ENCODE data around the gene NIPAL1.

Gene NIPAL1

DNA sequence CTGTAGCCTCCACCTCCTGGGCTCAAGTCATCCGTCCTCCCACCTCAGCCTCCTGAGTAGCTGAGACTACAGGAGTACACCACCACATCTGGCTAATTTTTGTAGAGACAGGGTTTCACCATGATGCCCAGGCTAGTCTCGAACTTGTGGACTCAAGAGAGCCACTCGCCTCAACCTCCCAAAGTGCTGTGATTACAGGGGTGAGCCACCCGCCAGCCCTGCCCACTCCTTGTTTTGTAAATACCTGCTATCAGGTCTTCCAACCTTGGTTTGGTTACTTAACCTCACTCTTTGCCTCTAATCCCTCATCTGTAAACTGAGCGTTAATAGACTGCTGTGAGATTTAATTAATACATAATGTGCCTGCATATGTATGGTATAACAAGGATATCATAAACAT lies 894 bp upstream of the NIPAL1 start:
- Histone ChIP-seq H3K27ac (ENCODE audit: low read depth, low read length) (no peak overlapping the region), H4K91ac (ENCODE audit: low read depth, low read length) (no peak overlapping the region), H3K4me1 (ENCODE audit: control insufficient read depth in 1 of 2, insufficient read depth in 2 of 2, low read length in 2 of 2) (no peaks in the 10 kb centered on the region), H3K4me2 (ENCODE audit: low read length) (no peak overlapping the region), H2BK120ac (ENCODE audit: insufficient read depth, low read length, poor library complexity) (no peak overlapping the region), H2BK12ac (ENCODE audit: low read length) (no peak overlapping the region), H3K36me3 (ENCODE audit: control insufficient read depth in 1 of 2, insufficient read depth in 2 of 2, low read length in 2 of 2) (no peaks in the 10 kb centered on the region), H4K12ac (ENCODE audit: low read depth, low read length) (no peak overlapping the region), H3K23ac (ENCODE audit: low read length) (no peak overlapping the region), H2BK5ac (ENCODE audit: low read depth, low read length, poor library complexity) (no peak overlapping the region), H2AK5ac (ENCODE audit: low read length) (no peak overlapping the region), H3K79me2 (ENCODE audit: control insufficient read depth, insufficient read depth, low read length, poor library complexity) (no peaks in the 10 kb centered on the region), H3K9me3 (ENCODE audit: insufficient read depth, low read depth, low read length) (peaks cover under 1% of the 10 kb centered on the region), H3K14ac (ENCODE audit: low read length) (no peak overlapping the region), H3K18ac (ENCODE audit: low read length) (no peak overlapping the region), H3K79me1 (ENCODE audit: low read length) (peaks cover 5% of the 10 kb centered on the region), H3K9ac (ENCODE audit: low read length) (no peak overlapping the region), H3K4ac (ENCODE audit: low read depth, low read length) (no peak overlapping the region), H4K8ac (ENCODE audit: low read depth, low read length) (no peak overlapping the region), H3K4me3 (ENCODE audit: low read depth, low read length) (no peak overlapping the region), H3K27me3 (ENCODE audit: insufficient read depth, low read length) (no peaks in the 10 kb centered on the region), H2AFZ (ENCODE audit: insufficient read depth, low read length, poor library complexity) (no peak overlapping the region)
- DNase-seq, result no peak
- no CpG with 5 or more reads among the region's 5 CpGs for WGBS (ENCODE audit: extremely low coverage, insufficient coverage, insufficient read length)

DNA sequence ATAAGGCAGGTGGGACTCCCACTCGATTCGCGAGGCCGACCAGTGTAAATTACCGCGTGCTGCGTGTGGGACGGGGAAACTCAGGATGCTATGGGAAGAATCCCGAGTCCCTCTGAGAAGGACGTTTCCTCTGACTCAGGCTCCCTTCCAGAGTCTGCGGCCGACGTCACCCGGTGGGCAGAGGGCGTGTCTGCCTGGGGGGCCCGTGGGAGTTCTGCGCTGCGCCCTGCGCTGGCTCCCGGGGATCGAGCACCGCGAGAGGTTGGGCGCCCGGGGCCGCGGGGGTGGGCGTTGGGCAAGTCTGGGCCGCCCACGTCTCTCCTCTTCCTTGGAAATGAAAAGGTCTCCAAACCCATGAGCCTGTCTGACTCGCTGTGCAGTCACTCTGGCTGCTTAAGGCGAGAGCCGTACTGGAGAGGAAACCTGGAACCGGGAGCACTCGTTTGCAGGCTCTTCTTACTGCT lies 568 bp downstream of the NIPAL1 start:
- peak overlapping the region; percentile 66 for H2BK5ac ChIP-seq (ENCODE audit: low read depth, low read length, poor library complexity)
- peak; percentile 90 to 93 for DNase-seq
- H3K27ac ChIP-seq (ENCODE audit: low read depth, low read length), result peak overlapping the region; percentile 40
- peak overlapping the region; percentile 78 for H2AFZ ChIP-seq (ENCODE audit: insufficient read depth, low read length, poor library complexity)
- no peak overlapping the region for H2BK12ac ChIP-seq (ENCODE audit: low read length)
- H3K79me2 ChIP-seq (ENCODE audit: control insufficient read depth, insufficient read depth, low read length, poor library complexity), result no peaks in the 10 kb centered on the region
- no peaks in the 10 kb centered on the region for H3K9me3 ChIP-seq (ENCODE audit: insufficient read depth, low read depth, low read length)
- H3K36me3 ChIP-seq (ENCODE audit: control insufficient read depth in 1 of 2, insufficient read depth in 2 of 2, low read length in 2 of 2), result no peaks in the 10 kb centered on the region
- H3K14ac ChIP-seq (ENCODE audit: low read length), result peak overlapping the region; percentile 50
- H4K8ac ChIP-seq (ENCODE audit: low read depth, low read length), result peak overlapping the region; percentile 41
- H3K18ac ChIP-seq (ENCODE audit: low read length), result no peak overlapping the region
- H4K12ac ChIP-seq (ENCODE audit: low read depth, low read length), result no peak overlapping the region
- peak overlapping the region; percentile 95 for H3K4me2 ChIP-seq (ENCODE audit: low read length)
- peaks cover 5% of the 10 kb centered on the region for H3K79me1 ChIP-seq (ENCODE audit: low read length)
- WGBS (ENCODE audit: extremely low coverage, insufficient coverage, insufficient read length), result no CpG with 5 or more reads among the region's 35 CpGs
- H3K4me1 ChIP-seq (ENCODE audit: control insufficient read depth in 1 of 2, insufficient read depth in 2 of 2, low read length in 2 of 2), result no peaks in the 10 kb centered on the region
- H3K4me3 ChIP-seq (ENCODE audit: low read depth, low read length), result peak overlapping the region; percentile 75
- peak overlapping the region; percentile 48 for H4K91ac ChIP-seq (ENCODE audit: low read depth, low read length)
- H3K27me3 ChIP-seq (ENCODE audit: insufficient read depth, low read length), result no peaks in the 10 kb centered on the region
- H3K4ac ChIP-seq (ENCODE audit: low read depth, low read length), result no peak overlapping the region
- H2AK5ac ChIP-seq (ENCODE audit: low read length), result no peak overlapping the region
- H3K9ac ChIP-seq (ENCODE audit: low read length), result peak overlapping the region; percentile 67
- H3K23ac ChIP-seq (ENCODE audit: low read length), result no peak overlapping the region
- peak overlapping the region; percentile 23 for H2BK120ac ChIP-seq (ENCODE audit: insufficient read depth, low read length, poor library complexity)

DNA sequence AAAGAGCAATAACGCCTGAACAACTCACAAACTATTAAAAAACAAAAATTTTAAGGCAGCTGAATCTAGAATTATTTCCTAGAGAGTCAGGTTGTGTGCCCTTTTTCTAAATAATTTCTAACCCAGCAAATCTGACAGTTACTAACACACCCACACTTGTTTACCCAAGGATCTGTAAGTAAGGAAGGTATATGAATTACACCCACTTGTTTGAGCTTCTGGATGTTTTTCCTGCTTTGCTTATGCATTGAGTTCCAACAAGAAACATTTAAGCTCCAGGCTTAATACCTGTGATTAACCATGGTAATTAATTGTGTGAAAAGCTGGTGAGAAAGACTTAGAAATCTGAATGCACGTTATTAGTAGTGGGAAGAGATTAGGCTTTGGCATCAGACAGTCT lies 1.5 kb downstream of the NIPAL1 start:
- H3K4ac ChIP-seq (ENCODE audit: low read depth, low read length), result no peak overlapping the region
- no peak overlapping the region for H2AFZ ChIP-seq (ENCODE audit: insufficient read depth, low read length, poor library complexity)
- no peak overlapping the region for H3K23ac ChIP-seq (ENCODE audit: low read length)
- no peak overlapping the region for H2AK5ac ChIP-seq (ENCODE audit: low read length)
- H3K4me3 ChIP-seq (ENCODE audit: low read depth, low read length), result no peak overlapping the region
- no peak overlapping the region for H4K8ac ChIP-seq (ENCODE audit: low read depth, low read length)
- no peak overlapping the region for H3K4me2 ChIP-seq (ENCODE audit: low read length)
- H2BK120ac ChIP-seq (ENCODE audit: insufficient read depth, low read length, poor library complexity), result no peak overlapping the region
- no peaks in the 10 kb centered on the region for H3K27me3 ChIP-seq (ENCODE audit: insufficient read depth, low read length)
- H3K27ac ChIP-seq (ENCODE audit: low read depth, low read length), result no peak overlapping the region
- DNase-seq, result no peak
- H4K91ac ChIP-seq (ENCODE audit: low read depth, low read length), result no peak overlapping the region
- H3K14ac ChIP-seq (ENCODE audit: low read length), result no peak overlapping the region
- H3K79me1 ChIP-seq (ENCODE audit: low read length), result peaks cover 5% of the 10 kb centered on the region
- no peak overlapping the region for H4K12ac ChIP-seq (ENCODE audit: low read depth, low read length)
- no peaks in the 10 kb centered on the region for H3K36me3 ChIP-seq (ENCODE audit: control insufficient read depth in 1 of 2, insufficient read depth in 2 of 2, low read length in 2 of 2)
- no peak overlapping the region for H3K9ac ChIP-seq (ENCODE audit: low read length)
- no CpG with 5 or more reads among the region's 2 CpGs for WGBS (ENCODE audit: extremely low coverage, insufficient coverage, insufficient read length)
- H3K4me1 ChIP-seq (ENCODE audit: control insufficient read depth in 1 of 2, insufficient read depth in 2 of 2, low read length in 2 of 2), result no peaks in the 10 kb centered on the region
- no peak overlapping the region for H3K18ac ChIP-seq (ENCODE audit: low read length)
- H3K9me3 ChIP-seq (ENCODE audit: insufficient read depth, low read depth, low read length), result no peaks in the 10 kb centered on the region
- no peak overlapping the region for H2BK12ac ChIP-seq (ENCODE audit: low read length)
- H3K79me2 ChIP-seq (ENCODE audit: control insufficient read depth, insufficient read depth, low read length, poor library complexity), result no peaks in the 10 kb centered on the region
- no peak overlapping the region for H2BK5ac ChIP-seq (ENCODE audit: low read depth, low read length, poor library complexity)

DNA sequence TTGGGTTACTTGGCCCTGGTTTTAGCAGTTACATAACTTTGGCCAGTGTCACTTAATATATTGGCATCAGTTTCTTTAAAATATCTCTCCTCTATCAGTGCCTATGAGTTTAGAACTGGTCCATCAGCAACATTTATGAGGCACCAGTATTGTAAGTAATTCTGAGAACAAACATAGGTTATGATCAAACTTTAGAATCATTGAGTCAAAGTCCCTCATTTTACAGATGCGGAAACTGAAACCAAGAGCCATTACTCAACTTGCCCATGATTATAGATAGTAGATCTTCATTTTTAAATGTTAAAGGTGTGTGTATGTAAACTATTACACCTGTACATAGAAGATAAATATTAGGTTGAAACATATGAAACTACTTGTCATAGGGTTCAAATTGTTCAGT lies 4.5 kb downstream of the NIPAL1 start:
- H2AK5ac ChIP-seq (ENCODE audit: low read length), result no peak overlapping the region
- H3K9me3 ChIP-seq (ENCODE audit: insufficient read depth, low read depth, low read length), result peaks cover 1% of the 10 kb centered on the region
- H3K27me3 ChIP-seq (ENCODE audit: insufficient read depth, low read length), result no peaks in the 10 kb centered on the region
- no peaks in the 10 kb centered on the region for H3K36me3 ChIP-seq (ENCODE audit: control insufficient read depth in 1 of 2, insufficient read depth in 2 of 2, low read length in 2 of 2)
- H3K4me3 ChIP-seq (ENCODE audit: low read depth, low read length), result no peak overlapping the region
- H3K23ac ChIP-seq (ENCODE audit: low read length), result no peak overlapping the region
- no peak overlapping the region for H3K18ac ChIP-seq (ENCODE audit: low read length)
- H3K27ac ChIP-seq (ENCODE audit: low read depth, low read length), result no peak overlapping the region
- H3K14ac ChIP-seq (ENCODE audit: low read length), result no peak overlapping the region
- no peaks in the 10 kb centered on the region for H3K79me2 ChIP-seq (ENCODE audit: control insufficient read depth, insufficient read depth, low read length, poor library complexity)
- H4K8ac ChIP-seq (ENCODE audit: low read depth, low read length), result no peak overlapping the region
- no peak overlapping the region for H2BK120ac ChIP-seq (ENCODE audit: insufficient read depth, low read length, poor library complexity)
- no peak overlapping the region for H3K4me2 ChIP-seq (ENCODE audit: low read length)
- no CpG with 5 or more reads among the region's 1 CpG for WGBS (ENCODE audit: extremely low coverage, insufficient coverage, insufficient read length)
- no peak for DNase-seq
- no peak overlapping the region for H2BK5ac ChIP-seq (ENCODE audit: low read depth, low read length, poor library complexity)
- H3K4ac ChIP-seq (ENCODE audit: low read depth, low read length), result no peak overlapping the region
- peaks cover 5% of the 10 kb centered on the region for H3K79me1 ChIP-seq (ENCODE audit: low read length)
- H4K12ac ChIP-seq (ENCODE audit: low read depth, low read length), result no peak overlapping the region
- H2AFZ ChIP-seq (ENCODE audit: insufficient read depth, low read length, poor library complexity), result no peak overlapping the region
- H3K4me1 ChIP-seq (ENCODE audit: control insufficient read depth in 1 of 2, insufficient read depth in 2 of 2, low read length in 2 of 2), result peaks cover 0 to 2% of the 10 kb centered on the region in 2 experiments
- no peak overlapping the region for H3K9ac ChIP-seq (ENCODE audit: low read length)
- H4K91ac ChIP-seq (ENCODE audit: low read depth, low read length), result no peak overlapping the region
- no peak overlapping the region for H2BK12ac ChIP-seq (ENCODE audit: low read length)

Data from trophoblast cell (in vitro differentiated cells and primary cell).